Hepatocyte (in vitro differentiated cells): ENCODE measurements around the gene SCP2. TPM values are rescaled to one million over a fixed set of nuclear protein-coding genes. Genes with fewer than 3 reads are reported as not detected.

ENCODE experiments used
- DNase-seq: peaks from one replicate; pipeline ENCODE4 v3.0.0-alpha.2; 2016; ENCODE audit warnings: low spot score
- H2AFZ ChIP-seq: fragments of 200-600 bp; sonication (generic); 2 replicates; pipeline ENCODE4 v1.6.0; 2016; ENCODE audit warnings: antibody characterized with exemption, mild to moderate bottlenecking
- H3K27ac ChIP-seq: fragments of 200-600 bp; sonication (generic); 2 replicates; pipeline ENCODE4 v1.5.1; 2016; ENCODE audit warnings: mild to moderate bottlenecking
- H3K27me3 ChIP-seq: fragments of 200-600 bp; sonication (generic); 2 replicates; pipeline ENCODE4 v1.6.1; 2016
- H3K36me3 ChIP-seq: fragments of 200-600 bp; sonication (generic); replicated peaks from 2 replicates; pipeline ENCODE4 v1.5.1; 2016; ENCODE audit warnings: low read depth; ENCODE audit not compliant: insufficient read depth
- H3K4me1 ChIP-seq: fragments of 200-600 bp; sonication (generic); 2 replicates; pipeline ENCODE4 v1.5.1; 2016; ENCODE audit warnings: mild to moderate bottlenecking, moderate library complexity; ENCODE audit not compliant: insufficient read depth
- H3K4me2 ChIP-seq: fragments of 200-600 bp; sonication (generic); 2 replicates; pipeline ENCODE4 v1.6.0; 2016
- H3K4me3 ChIP-seq: fragments of 200-600 bp; sonication (generic); 2 replicates; pipeline ENCODE4 v1.5.1; 2016; ENCODE audit warnings: mild to moderate bottlenecking
- H3K79me2 ChIP-seq: fragments of 200-600 bp; sonication (generic); 2 replicates; pipeline ENCODE4 v1.6.0; 2017; ENCODE audit warnings: mild to moderate bottlenecking
- H3K9me2 ChIP-seq: fragments of 200-600 bp; sonication (generic); replicated peaks from 2 replicates; pipeline ENCODE4 v1.6.0; 2017; ENCODE audit warnings: mild to moderate bottlenecking; ENCODE audit not compliant: insufficient read depth
- H3K9me3 ChIP-seq: fragments of 200-600 bp; sonication (generic); 2 replicates; pipeline ENCODE4 v1.5.1; 2016; ENCODE audit warnings: low read depth, mild to moderate bottlenecking
- H4K20me1 ChIP-seq: fragments of 200-600 bp; sonication (generic); 2 replicates; pipeline ENCODE4 v1.6.0; 2016; ENCODE audit warnings: mild to moderate bottlenecking; ENCODE audit not compliant: insufficient read depth, poor library complexity, severe bottlenecking
- CTCF ChIP-seq: fragments of 200-600 bp; sonication (generic); IDR thresholded peaks from 2 replicates; pipeline ENCODE4 v1.5.1; 2016; ENCODE audit warnings: antibody characterized with exemption, mild to moderate bottlenecking; ENCODE audit not compliant: poor library complexity
- EZH2 ChIP-seq: fragments of 200-600 bp; sonication (generic); IDR thresholded peaks from 2 replicates; pipeline ENCODE4 v1.6.1; 2016; ENCODE audit warnings: antibody characterized with exemption, mild to moderate bottlenecking, borderline replicate concordance
- EZH2phosphoT487 ChIP-seq: fragments of 200-600 bp; sonication (generic); IDR thresholded peaks from one replicate; pipeline ENCODE4 v1.6.1; 2018; ENCODE audit warnings: antibody characterized with exemption, mild to moderate bottlenecking, low read depth, moderate library complexity; ENCODE audit not compliant: unreplicated experiment, severe bottlenecking
- WGBS: methylation state at CpG from one replicate; pipeline ENCODE4 v1.1.6; 2016; ENCODE audit warnings: low lambda C conversion rate; ENCODE audit errors: missing lambda C conversion rate; 5-methylcytosine and 5-hydroxymethylcytosine counted together
- polyA plus RNA-seq: library from polyadenylated mRNA; unstranded; fragments of >200 nt; fragmentation: Nextera tagmentation; extraction: Ambion mirVana; gene quantifications from 2 replicates; pipeline ENCODE4 v1.2.1, GENCODE V29; 2016
- total RNA-seq: library from RNA; depleted of rRNA; stranded (reverse); fragments of >200 nt; gene quantifications from 2 replicates; pipeline ENCODE4 v1.2.3, GENCODE V29; 2014

Gene SCP2
- total and polyA plus RNA-seq, 2 experiments from 2014 or later, result 201 to 310 TPM

GRCh38 chr1:53062708-53063591 lies 135.9 kb downstream of the SCP2 start:
- no peak for TF ChIP-seq CTCF
- no peak for TF ChIP-seq EZH2phosphoT487
- TF ChIP-seq EZH2, result no peak
- H4K20me1 ChIP-seq, result no peaks in the 10 kb centered on the region
- H3K4me1 ChIP-seq, result peaks cover 15% of the 10 kb centered on the region
- H3K9me3 ChIP-seq, result no peaks in the 10 kb centered on the region
- H3K4me3 ChIP-seq, result peak overlapping the region; percentile 68
- no peaks in the 10 kb centered on the region for H3K79me2 ChIP-seq
- H3K27ac ChIP-seq, result no peak overlapping the region
- no peaks in the 10 kb centered on the region for H3K36me3 ChIP-seq
- H2AFZ ChIP-seq, result peak overlapping the region; percentile 51
- WGBS, result 16% methylated on average over 61 of the region's 61 CpGs
- DNase-seq, result no peak
- no peaks in the 10 kb centered on the region for H3K9me2 ChIP-seq
- peak overlapping the region; percentile 99 for H3K4me2 ChIP-seq
- H3K27me3 ChIP-seq, result peaks cover 57% of the 10 kb centered on the region

- 94% methylated on average over 9 of the region's 9 CpGs for WGBS
- H3K27me3 ChIP-seq, result peaks cover 51% of the 10 kb centered on the region
- no peaks in the 10 kb centered on the region for H4K20me1 ChIP-seq
- no peaks in the 10 kb centered on the region for H3K9me3 ChIP-seq
- H3K9me2 ChIP-seq, result no peaks in the 10 kb centered on the region
- peaks cover 15% of the 10 kb centered on the region for H3K4me1 ChIP-seq
- H2AFZ ChIP-seq, result no peak overlapping the region
- H3K4me3 ChIP-seq, result no peak overlapping the region
- no peaks in the 10 kb centered on the region for H3K79me2 ChIP-seq
- TF ChIP-seq EZH2phosphoT487 (no peak), CTCF (no peak), EZH2 (no peak)
- no peak overlapping the region for H3K27ac ChIP-seq
- no peak overlapping the region for H3K4me2 ChIP-seq
- DNase-seq, result no peak
- no peaks in the 10 kb centered on the region for H3K36me3 ChIP-seq
Measured at GRCh38 chr1:53063744-53064515, 136.9 kb downstream of the SCP2 start.

- Histone ChIP-seq H3K4me1 (peaks cover 15% of the 10 kb centered on the region), H3K9me2 (no peaks in the 10 kb centered on the region), H3K4me2 (no peak overlapping the region), H4K20me1 (no peaks in the 10 kb centered on the region), H3K36me3 (no peaks in the 10 kb centered on the region), H3K27ac (no peak overlapping the region), H3K9me3 (no peaks in the 10 kb centered on the region), H3K79me2 (no peaks in the 10 kb centered on the region), H3K4me3 (no peak overlapping the region), H3K27me3 (peaks cover 37% of the 10 kb centered on the region), H2AFZ (no peak overlapping the region)
- DNase-seq, result no peak
- 95% methylated on average over 7 of the region's 7 CpGs for WGBS
- TF ChIP-seq CTCF (no peak), EZH2phosphoT487 (no peak), EZH2 (no peak)
Measured at GRCh38 chr1:53065391-53065790, 138.3 kb downstream of the SCP2 start.
